Activated naive CD8-positive, alpha-beta T cell (primary cell): ENCODE results near the gene KRTAP4-16.
"Not testable (repeated sequence)": the region's sequence is repeated elsewhere in the genome, so short reads cannot be mapped to it uniquely, and the experiment has no call there.

Experiments used
- H3K27ac Mint-ChIP-seq: one replicate; pipeline ENCODE4 v1.8.0; 2021; ENCODE audit warnings: mixed read lengths
- H3K27me3 Mint-ChIP-seq: one replicate; pipeline ENCODE4 v1.8.0; 2021; ENCODE audit warnings: mixed read lengths
- H3K36me3 Mint-ChIP-seq: one replicate; pipeline ENCODE4 v1.8.0; 2021; ENCODE audit warnings: mixed read lengths
- H3K4me1 Mint-ChIP-seq: one replicate; pipeline ENCODE4 v1.8.0; 2021; ENCODE audit warnings: low read depth, mixed read lengths
- H3K4me3 Mint-ChIP-seq: one replicate; pipeline ENCODE4 v1.8.0; 2021; ENCODE audit warnings: mild to moderate bottlenecking, mixed read lengths
- H3K9me3 Mint-ChIP-seq: one replicate; pipeline ENCODE4 v1.8.0; 2021; ENCODE audit warnings: low read depth, mixed read lengths

Gene KRTAP4-16

DNA sequence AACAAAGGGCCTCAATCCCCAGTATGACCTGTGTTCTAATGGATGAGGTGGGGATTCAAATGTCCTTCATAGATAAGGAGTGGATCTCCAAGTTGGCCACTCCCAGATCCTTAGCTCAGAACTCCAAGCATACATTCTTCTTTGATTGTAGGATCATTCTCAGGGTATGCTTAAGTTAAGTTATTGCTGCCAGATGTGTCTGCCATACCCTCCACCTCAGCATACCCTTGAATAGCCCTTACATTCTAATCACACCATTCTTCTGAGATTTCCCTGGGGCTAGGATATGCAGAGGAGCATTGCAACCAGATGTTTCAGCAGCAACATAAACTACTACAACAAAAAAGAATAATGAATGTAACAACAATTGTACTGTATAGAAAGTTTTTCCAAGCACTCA lies 34.7 kb downstream of the KRTAP4-16 start:
- Mint-ChIP-seq H3K27ac (no peak overlapping the region), H3K27me3 (no peaks in the 10 kb centered on the region), H3K9me3 (no peaks in the 10 kb centered on the region), H3K4me1 (peaks cover 2% of the 10 kb centered on the region), H3K36me3 (no peaks in the 10 kb centered on the region), H3K4me3 (no peak overlapping the region)

DNA sequence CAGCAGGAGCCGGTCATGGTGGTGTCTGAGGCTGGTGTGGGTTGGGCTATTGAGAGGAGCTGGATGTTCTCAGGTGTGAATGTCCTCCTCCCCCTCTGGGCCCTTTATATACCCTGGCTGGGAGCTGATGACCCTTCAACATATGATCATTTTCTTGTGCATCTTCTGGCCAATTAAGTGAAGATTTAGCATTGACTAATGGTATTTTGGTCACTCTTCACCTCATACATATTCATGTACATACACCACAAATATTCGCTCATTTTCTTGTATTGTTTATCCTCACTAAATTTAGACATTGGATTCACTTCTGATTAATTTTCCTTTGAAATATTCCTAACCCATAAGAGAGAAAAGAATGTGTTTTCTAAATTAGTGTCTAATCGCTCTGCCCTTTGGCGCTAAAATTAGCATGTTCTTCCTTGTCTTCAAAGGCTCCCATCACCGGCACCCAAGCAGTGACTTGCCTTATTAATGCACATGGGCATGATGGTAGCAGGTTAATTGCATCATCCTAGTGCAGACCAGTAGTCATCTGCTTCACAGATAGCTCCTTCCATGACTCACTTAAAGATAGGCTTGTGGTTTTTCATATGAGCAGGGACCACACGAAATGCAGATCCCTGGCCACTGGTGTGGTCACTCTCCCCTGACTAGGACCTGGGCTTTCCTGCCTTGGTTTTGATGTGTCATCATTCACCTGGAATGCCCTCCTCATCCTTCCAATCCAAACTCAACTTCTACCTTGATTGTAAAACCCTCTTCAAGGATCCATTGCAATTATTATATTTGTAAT lies 36.0 kb downstream of the KRTAP4-16 start, which contains the start of gene KRTAP2-4:
Gene KRTAP2-4, minus strand, starts transcription at position 51 of the 796 bp plus-strand sequence. Its CDS starts 34 bp downstream, at position 17.
- peaks cover 2% of the 10 kb centered on the region for H3K4me1 Mint-ChIP-seq
- no peaks in the 10 kb centered on the region for H3K36me3 Mint-ChIP-seq
- no peak within 1 kb of the TSS for H3K27ac Mint-ChIP-seq
- H3K9me3 Mint-ChIP-seq: no peaks in the 10 kb centered on the region
- peaks cover 9% of the 10 kb centered on the region for H3K27me3 Mint-ChIP-seq
- H3K4me3 Mint-ChIP-seq: no peak within 1 kb of the TSS

DNA sequence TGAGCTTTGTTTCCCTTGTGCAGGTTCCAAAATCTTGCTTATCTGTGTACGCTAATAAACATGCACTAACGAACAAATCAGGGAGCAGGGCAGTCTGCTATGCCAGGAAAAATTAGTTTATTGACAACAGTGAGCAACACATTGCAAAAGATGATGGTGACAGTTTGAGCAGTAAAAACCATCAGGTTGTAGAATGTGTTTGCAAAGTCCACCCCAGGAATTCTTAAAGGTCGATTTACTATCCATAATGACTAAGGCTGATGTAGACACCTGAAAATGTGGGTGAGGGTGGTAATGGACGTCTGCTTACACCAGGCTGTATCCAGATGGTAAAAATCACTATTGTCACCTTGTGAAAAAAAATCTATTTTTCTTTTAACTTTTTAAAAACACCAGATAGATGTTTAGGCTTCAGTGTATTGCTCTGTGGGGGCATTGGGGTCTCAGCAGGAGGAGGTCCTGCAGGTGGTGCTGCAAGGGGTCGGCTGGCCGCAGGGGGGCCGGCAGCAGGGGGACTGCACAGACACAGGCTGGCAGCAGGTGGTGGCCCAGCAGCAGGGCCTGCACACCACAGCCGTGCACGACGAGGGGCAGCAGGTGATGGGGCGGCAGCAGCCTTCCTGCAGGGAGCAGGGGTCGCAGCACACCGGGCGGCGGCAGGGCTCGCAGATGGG lies 36.9 kb downstream of the KRTAP4-16 start:
- not testable (repeated sequence) for H3K27ac Mint-ChIP-seq, H3K9me3 Mint-ChIP-seq, H3K36me3 Mint-ChIP-seq, H3K4me3 Mint-ChIP-seq, H3K4me1 Mint-ChIP-seq
- H3K27me3 Mint-ChIP-seq: peaks cover 14% of the 10 kb centered on the region

DNA sequence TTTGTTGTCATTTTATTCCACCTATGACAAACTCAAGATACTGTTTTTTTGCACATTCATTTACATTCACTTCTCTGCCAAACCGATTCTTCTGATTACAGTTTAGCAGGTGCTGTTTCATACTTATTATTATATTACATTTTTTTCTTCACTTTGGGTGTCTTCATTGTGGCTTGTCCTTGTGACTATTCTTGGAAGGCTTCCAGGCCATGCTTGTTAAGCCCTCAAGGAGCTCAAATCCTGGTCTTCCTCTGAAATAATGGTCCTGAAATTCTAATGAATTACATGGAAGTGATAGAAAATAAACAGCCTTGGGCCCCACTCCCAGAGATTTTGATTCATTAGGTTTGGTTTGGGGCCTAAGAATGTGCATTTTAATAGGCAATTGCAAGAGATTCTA lies 37.7 kb downstream of the KRTAP4-16 start:
- Mint-ChIP-seq H3K4me3 (no peak overlapping the region), H3K27ac (no peak overlapping the region), H3K9me3 (no peaks in the 10 kb centered on the region), H3K36me3 (no peaks in the 10 kb centered on the region), H3K4me1 (peaks cover 3% of the 10 kb centered on the region), H3K27me3 (peaks cover 18% of the 10 kb centered on the region)

DNA sequence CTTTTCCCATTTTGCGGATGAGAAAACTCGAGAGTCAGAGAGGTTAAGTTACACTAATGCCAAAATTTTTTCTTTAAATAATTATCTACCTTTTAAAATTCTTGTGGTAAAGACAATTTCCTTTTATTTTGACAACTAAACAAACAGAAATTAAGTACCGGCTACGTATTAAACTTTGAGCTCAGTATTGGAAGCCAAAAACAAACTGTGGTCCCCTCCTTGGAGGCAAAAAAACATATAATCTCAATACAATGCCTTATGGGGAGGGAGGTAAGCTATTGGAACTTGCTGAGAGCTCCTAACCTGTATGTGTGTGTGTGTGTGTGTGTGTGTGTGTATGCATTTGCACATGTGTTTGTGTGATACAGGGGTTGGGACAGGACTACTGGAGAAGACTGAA lies 38.6 kb downstream of the KRTAP4-16 start:
- Mint-ChIP-seq H3K4me3 (no peak overlapping the region), H3K4me1 (peaks cover 3% of the 10 kb centered on the region), H3K9me3 (no peaks in the 10 kb centered on the region), H3K27ac (no peak overlapping the region), H3K36me3 (no peaks in the 10 kb centered on the region), H3K27me3 (peaks cover 19% of the 10 kb centered on the region)

DNA sequence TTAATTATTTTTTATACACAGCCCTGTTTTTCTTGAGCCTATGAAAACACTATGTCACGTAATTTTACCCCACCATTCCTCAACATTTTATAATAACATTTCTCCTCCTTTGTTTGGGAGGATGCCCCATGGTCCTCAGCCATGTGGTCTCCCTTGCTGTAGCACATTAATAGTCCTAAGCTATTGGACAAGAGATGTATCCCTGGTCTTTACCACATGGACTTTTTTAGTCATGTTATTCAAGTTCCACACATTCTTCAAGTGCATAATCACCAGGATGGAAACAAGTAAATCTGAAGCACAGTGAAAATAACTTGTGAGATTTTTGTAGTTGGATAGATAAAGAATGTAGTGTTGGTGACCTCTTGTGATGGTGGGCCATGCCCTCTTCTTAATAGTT lies 40.0 kb downstream of the KRTAP4-16 start:
- H3K9me3 Mint-ChIP-seq: no peaks in the 10 kb centered on the region
- no peaks in the 10 kb centered on the region for H3K36me3 Mint-ChIP-seq
- no peak overlapping the region for H3K27ac Mint-ChIP-seq
- peaks cover 26% of the 10 kb centered on the region for H3K27me3 Mint-ChIP-seq
- no peak overlapping the region for H3K4me3 Mint-ChIP-seq
- peaks cover 3% of the 10 kb centered on the region for H3K4me1 Mint-ChIP-seq

DNA sequence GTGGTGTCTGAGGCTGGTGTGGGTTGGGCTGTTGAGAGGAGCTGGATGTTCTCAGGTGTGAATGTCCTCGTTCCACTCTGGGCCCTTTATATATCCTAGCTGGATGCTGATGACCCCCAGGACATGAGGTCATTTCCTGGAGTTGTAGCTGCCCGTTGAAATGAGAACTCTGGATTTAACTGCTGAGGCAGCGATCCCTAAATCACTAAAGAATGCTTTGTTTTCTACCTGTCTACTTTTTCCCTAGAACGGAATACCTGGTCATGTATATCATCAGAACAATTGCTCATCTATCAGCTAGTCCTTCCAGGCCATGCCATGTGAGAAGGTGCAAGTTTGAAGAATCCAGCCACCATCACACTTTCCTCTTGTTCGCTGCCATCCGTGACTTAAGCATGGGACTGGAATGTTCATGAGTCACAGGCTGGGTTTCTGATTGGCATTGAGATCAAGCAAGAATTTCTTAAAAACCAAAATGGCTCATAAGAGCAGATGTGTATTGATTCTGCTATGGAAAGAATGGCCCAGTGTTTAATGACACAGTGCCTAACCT lies 41.9 kb downstream of the KRTAP4-16 start, which contains the start of gene KRTAP2-3:
Gene KRTAP2-3, minus strand, starts transcription at position 63 of the 553 bp plus-strand sequence. CDS start 64 bp downstream, outside the sequence.
- no peak within 1 kb of the TSS for H3K27ac Mint-ChIP-seq
- H3K27me3 Mint-ChIP-seq: peaks cover 30% of the 10 kb centered on the region
- peaks cover 3% of the 10 kb centered on the region for H3K4me1 Mint-ChIP-seq
- H3K36me3 Mint-ChIP-seq: no peaks in the 10 kb centered on the region
- H3K4me3 Mint-ChIP-seq: no peak within 1 kb of the TSS
- H3K9me3 Mint-ChIP-seq: no peaks in the 10 kb centered on the region

DNA sequence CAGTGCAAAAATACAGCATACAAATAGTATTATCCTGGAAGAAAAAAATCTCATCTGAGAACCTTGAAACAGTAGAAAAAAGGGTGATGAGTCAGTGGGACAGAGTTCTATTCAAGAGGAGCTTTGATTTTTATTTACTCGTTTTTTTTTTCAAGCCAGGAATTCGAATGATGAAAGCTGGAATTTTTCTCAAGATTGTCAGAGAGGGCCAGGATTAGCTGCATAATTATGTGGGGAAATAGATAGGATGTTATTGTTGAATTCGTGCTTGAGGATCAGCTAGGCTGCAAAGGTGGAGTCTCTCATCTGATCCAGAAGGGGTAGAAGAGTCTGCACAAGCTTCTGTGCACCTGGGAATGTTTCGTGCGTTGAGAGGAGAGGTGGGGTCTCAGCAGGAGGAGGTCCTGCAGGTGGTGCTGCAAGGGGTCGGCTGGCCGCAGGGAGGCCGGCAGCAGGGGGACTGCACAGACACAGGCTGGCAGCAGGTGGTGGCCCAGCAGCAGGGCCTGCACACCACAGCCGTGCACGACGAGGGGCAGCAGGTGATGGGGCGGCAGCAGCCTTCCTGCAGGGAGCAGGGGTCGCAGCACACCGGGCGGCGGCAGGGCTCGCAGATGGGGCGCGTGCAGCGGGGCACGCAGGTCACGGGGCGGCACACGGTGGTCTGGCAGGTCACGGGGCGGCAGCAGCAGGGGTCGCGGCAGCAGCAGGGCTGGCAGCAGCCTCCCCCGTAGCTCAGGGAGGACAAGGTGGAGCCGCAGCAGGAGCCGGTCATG lies 42.5 kb downstream of the KRTAP4-16 start:
- H3K36me3 Mint-ChIP-seq, H3K9me3 Mint-ChIP-seq, H3K4me1 Mint-ChIP-seq, H3K4me3 Mint-ChIP-seq, H3K27ac Mint-ChIP-seq: not testable (repeated sequence)
- H3K27me3 Mint-ChIP-seq: peaks cover 30% of the 10 kb centered on the region

DNA sequence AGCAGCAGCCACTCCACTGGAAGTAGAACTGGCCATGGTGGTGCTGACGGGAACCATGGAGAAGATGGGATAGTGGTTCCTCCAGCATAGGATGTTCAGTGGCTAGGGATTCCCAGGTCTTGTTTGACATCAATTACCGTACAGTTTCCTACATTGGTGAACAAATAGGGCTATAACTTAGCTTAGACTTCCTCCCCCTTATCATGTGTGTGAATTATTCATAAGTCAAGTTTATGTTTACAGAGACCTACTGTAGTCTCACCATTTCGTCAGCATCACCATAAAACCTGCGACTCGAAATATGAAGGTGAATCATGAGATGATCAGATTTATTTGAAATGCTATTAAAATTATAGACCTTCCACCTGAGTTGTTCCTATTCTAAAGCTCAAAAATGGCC lies 43.3 kb downstream of the KRTAP4-16 start:
- Mint-ChIP-seq H3K9me3 (no peaks in the 10 kb centered on the region), H3K4me3 (no peak overlapping the region), H3K36me3 (no peaks in the 10 kb centered on the region), H3K27ac (no peak overlapping the region), H3K4me1 (peaks cover 3% of the 10 kb centered on the region), H3K27me3 (peaks cover 30% of the 10 kb centered on the region)

DNA sequence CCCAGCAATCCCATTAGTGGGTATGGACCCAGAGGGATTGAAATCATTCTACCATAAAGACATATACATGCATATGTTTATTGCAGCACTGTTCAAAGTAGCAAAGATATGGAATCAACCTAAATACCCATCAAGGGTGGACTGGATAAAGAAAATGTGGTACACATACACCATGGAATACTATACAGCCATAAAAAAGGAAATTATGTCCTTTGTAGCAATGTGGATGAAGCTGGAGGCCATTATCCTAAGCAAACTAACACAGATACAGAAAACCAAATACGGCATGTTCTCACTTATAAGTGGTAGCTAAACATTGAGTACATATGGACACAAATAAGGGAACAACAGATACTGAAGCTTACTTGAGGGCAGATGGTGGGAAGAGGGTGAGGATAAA lies 44.5 kb downstream of the KRTAP4-16 start:
- Mint-ChIP-seq H3K27ac (no peak overlapping the region), H3K4me3 (no peak overlapping the region), H3K4me1 (peaks cover 3% of the 10 kb centered on the region), H3K27me3 (peaks cover 30% of the 10 kb centered on the region), H3K9me3 (no peaks in the 10 kb centered on the region), H3K36me3 (no peaks in the 10 kb centered on the region)

DNA sequence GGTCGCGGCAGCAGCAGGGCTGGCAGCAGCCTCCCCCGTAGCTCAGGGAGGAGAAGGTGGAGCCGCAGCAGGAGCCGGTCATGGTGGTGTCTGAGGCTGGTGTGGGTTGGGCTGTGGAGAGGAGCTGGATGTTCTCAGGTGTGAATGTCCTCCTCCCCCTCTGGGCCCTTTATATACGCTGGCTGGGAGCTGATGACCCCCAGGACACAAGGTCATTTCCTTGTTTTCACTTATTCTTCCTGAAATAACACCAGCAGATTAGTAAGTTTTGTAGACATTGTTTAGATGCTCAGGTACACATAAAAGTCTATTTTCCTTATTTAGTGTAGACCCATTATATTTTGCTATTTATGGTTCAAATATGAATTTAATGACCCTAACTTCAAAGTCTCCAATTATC lies 46.9 kb downstream of the KRTAP4-16 start, which contains the start of gene KRTAP2-2:
Gene KRTAP2-2, minus strand, starts transcription at position 101 of the 400 bp plus-strand sequence. Its CDS starts 19 bp downstream, at position 82.
- not testable (repeated sequence) for H3K4me1 Mint-ChIP-seq, H3K4me3 Mint-ChIP-seq, H3K9me3 Mint-ChIP-seq, H3K36me3 Mint-ChIP-seq, H3K27ac Mint-ChIP-seq
- peaks cover 16% of the 10 kb centered on the region for H3K27me3 Mint-ChIP-seq

DNA sequence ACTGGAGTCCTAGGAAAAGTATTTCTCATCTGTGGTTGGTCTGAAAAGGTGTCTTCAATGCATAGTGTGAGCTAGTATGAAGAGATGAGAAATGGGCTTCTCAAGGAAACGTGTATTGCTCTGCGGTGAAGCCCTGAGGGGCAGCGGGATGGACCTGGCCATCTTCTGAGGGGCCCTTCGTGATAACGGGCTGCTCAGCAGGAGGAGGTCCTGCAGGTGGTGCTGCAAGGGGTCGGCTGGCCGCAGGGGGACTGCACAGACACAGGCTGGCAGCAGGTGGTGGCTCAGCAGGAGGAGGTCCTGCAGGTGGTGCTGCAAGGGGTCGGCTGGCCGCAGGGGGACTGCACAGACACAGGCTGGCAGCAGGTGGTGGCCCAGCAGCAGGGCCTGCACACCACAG lies 47.5 kb downstream of the KRTAP4-16 start:
- not testable (repeated sequence) for H3K4me3 Mint-ChIP-seq, H3K27ac Mint-ChIP-seq, H3K4me1 Mint-ChIP-seq, H3K9me3 Mint-ChIP-seq, H3K36me3 Mint-ChIP-seq
- H3K27me3 Mint-ChIP-seq: peaks cover 14% of the 10 kb centered on the region

DNA sequence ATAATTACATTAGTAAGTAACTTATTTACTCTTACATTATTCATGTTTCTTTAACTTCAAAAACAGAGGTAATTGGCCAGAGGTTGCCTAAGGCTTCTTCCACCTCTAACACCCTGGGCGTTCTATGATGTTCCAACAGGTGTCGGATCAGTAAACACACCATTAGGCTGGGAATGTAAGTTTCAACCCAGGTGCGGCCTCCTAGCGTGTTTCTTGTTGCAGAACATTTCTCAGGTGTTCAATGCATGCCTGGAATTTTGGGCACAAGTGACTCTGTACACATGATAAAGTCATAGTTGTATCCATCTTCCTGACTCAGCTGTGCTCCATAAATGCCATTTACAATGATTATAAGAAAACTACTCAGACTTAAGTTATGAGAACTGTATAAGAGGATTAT lies 48.0 kb downstream of the KRTAP4-16 start:
- Mint-ChIP-seq H3K36me3 (no peaks in the 10 kb centered on the region), H3K4me3 (no peak overlapping the region), H3K27ac (no peak overlapping the region), H3K4me1 (no peaks in the 10 kb centered on the region), H3K9me3 (no peaks in the 10 kb centered on the region), H3K27me3 (peaks cover 11% of the 10 kb centered on the region)

DNA sequence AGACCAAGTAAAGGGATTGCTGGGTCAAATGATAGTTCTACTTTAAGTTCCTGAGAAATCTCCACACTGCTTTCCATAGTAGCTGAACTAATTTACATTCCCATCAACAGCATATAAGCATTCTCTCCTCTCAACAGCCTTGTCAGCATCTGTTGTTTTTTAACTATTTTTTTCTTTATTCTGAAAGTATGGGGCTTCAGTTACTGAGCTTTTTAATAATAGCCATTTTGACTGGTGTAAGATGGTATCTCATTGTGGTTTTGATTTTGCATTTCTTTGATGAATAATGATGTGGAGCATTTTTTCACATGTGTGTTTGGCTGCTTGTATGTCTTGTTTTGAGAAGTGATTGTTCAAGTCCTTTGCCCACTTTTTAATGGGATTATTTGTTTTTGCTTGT lies 49.4 kb downstream of the KRTAP4-16 start:
- Mint-ChIP-seq H3K36me3 (no peaks in the 10 kb centered on the region), H3K4me3 (no peak overlapping the region), H3K9me3 (no peaks in the 10 kb centered on the region), H3K4me1 (no peaks in the 10 kb centered on the region), H3K27me3 (peaks cover 10% of the 10 kb centered on the region), H3K27ac (no peak overlapping the region)
